ENCODE results near the gene ZNF521. TPM values are rescaled to one million over a fixed set of nuclear protein-coding genes. Genes with fewer than 3 reads are reported as not detected.

Gene ZNF521
- total and polyA plus RNA-seq, 4 donors = 0.50 to 3.7 (median 1.5) TPM

DNA sequence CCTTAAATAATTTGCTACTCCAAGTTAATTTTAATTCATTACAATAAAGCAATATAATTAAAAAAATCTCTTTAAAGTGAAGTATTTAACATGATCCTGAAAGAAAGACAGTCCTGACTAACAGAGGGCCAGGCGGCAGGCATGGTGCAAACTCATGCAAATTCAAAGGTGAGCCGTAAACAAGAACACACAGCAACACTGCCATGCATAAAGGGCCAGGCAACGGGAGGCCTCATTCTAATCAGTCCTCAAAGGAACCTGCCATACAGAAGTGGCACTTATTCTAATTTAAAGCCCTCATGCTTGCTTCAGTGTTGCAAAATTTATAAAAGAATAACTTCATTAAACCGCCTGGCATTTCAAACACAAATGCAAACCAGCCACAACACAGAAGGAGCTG, 277.0 kb downstream of the ZNF521 start:
- H3K4me1 ChIP-seq (ENCODE audit: control insufficient read depth in 4 of 4, insufficient read depth in 4 of 4, low read length in 3 of 4) = no peaks in the 10 kb centered on the region
- TF ChIP-seq TAF1 (conservative IDR thresholded peaks at IDR 0.05) (no peak), FOXA1 (IDR thresholded peaks at IDR 0.05) (no peak), RXRA (IDR thresholded peaks at IDR 0.05) (no peak), HNF4A (conservative IDR thresholded peaks at IDR 0.05) (no peak), JUND (IDR thresholded peaks at IDR 0.05) (no peak), GABPA (IDR thresholded peaks at IDR 0.05 in 1 of 2, conservative IDR thresholded peaks at IDR 0.05 in 1 of 2) (no peak), EGR1 (IDR thresholded peaks at IDR 0.05; ENCODE audit: low read depth in 2 of 2) (no peak), SP1 (IDR thresholded peaks at IDR 0.05) (no peak), NR2F2 (IDR thresholded peaks at IDR 0.05) (no peak), HNF4G (IDR thresholded peaks at IDR 0.05) (no peak), YY1 (IDR thresholded peaks at IDR 0.05) (no peak), RAD21 (IDR thresholded peaks at IDR 0.05) (no peak), FOXA2 (IDR thresholded peaks at IDR 0.05) (no peak), MAX (IDR thresholded peaks at IDR 0.05) (no peak)
- TF ChIP-seq, protein P1, sequence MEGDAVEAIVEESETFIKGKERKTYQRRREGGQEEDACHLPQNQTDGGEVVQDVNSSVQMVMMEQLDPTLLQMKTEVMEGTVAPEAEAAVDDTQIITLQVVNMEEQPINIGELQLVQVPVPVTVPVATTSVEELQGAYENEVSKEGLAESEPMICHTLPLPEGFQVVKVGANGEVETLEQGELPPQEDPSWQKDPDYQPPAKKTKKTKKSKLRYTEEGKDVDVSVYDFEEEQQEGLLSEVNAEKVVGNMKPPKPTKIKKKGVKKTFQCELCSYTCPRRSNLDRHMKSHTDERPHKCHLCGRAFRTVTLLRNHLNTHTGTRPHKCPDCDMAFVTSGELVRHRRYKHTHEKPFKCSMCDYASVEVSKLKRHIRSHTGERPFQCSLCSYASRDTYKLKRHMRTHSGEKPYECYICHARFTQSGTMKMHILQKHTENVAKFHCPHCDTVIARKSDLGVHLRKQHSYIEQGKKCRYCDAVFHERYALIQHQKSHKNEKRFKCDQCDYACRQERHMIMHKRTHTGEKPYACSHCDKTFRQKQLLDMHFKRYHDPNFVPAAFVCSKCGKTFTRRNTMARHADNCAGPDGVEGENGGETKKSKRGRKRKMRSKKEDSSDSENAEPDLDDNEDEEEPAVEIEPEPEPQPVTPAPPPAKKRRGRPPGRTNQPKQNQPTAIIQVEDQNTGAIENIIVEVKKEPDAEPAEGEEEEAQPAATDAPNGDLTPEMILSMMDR (IDR thresholded peaks at IDR 0.05; ENCODE audit: low read depth, low read length, missing input control) = no peak
- TF ChIP-seq, protein P2, sequence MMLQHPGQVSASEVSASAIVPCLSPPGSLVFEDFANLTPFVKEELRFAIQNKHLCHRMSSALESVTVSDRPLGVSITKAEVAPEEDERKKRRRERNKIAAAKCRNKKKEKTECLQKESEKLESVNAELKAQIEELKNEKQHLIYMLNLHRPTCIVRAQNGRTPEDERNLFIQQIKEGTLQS (IDR thresholded peaks at IDR 0.05) = no peak
- TF ChIP-seq, protein P3, sequence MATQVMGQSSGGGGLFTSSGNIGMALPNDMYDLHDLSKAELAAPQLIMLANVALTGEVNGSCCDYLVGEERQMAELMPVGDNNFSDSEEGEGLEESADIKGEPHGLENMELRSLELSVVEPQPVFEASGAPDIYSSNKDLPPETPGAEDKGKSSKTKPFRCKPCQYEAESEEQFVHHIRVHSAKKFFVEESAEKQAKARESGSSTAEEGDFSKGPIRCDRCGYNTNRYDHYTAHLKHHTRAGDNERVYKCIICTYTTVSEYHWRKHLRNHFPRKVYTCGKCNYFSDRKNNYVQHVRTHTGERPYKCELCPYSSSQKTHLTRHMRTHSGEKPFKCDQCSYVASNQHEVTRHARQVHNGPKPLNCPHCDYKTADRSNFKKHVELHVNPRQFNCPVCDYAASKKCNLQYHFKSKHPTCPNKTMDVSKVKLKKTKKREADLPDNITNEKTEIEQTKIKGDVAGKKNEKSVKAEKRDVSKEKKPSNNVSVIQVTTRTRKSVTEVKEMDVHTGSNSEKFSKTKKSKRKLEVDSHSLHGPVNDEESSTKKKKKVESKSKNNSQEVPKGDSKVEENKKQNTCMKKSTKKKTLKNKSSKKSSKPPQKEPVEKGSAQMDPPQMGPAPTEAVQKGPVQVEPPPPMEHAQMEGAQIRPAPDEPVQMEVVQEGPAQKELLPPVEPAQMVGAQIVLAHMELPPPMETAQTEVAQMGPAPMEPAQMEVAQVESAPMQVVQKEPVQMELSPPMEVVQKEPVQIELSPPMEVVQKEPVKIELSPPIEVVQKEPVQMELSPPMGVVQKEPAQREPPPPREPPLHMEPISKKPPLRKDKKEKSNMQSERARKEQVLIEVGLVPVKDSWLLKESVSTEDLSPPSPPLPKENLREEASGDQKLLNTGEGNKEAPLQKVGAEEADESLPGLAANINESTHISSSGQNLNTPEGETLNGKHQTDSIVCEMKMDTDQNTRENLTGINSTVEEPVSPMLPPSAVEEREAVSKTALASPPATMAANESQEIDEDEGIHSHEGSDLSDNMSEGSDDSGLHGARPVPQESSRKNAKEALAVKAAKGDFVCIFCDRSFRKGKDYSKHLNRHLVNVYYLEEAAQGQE (IDR thresholded peaks at IDR 0.05) = no peak
- TF ChIP-seq, protein P4, sequence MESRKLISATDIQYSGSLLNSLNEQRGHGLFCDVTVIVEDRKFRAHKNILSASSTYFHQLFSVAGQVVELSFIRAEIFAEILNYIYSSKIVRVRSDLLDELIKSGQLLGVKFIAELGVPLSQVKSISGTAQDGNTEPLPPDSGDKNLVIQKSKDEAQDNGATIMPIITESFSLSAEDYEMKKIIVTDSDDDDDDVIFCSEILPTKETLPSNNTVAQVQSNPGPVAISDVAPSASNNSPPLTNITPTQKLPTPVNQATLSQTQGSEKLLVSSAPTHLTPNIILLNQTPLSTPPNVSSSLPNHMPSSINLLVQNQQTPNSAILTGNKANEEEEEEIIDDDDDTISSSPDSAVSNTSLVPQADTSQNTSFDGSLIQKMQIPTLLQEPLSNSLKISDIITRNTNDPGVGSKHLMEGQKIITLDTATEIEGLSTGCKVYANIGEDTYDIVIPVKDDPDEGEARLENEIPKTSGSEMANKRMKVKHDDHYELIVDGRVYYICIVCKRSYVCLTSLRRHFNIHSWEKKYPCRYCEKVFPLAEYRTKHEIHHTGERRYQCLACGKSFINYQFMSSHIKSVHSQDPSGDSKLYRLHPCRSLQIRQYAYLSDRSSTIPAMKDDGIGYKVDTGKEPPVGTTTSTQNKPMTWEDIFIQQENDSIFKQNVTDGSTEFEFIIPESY (IDR thresholded peaks at IDR 0.05) = no peak
- H3K4me3 ChIP-seq (ENCODE audit: low read depth in 1 of 3, low read length in 3 of 3) = no peak overlapping the region
- 71% methylated on average over 4 of the region's 4 CpGs for WGBS
- no peaks in the 10 kb centered on the region for H3K27me3 ChIP-seq (ENCODE audit: control insufficient read depth in 4 of 4, insufficient read depth in 4 of 4, low read length in 3 of 4)
- no peak overlapping the region for H3K9ac ChIP-seq (ENCODE audit: low read depth in 1 of 2, low read length in 2 of 2)
- no peaks in the 10 kb centered on the region for H3K36me3 ChIP-seq (ENCODE audit: control insufficient read depth in 4 of 4, insufficient read depth in 3 of 4, low read depth in 1 of 4, low read length in 3 of 4)
- H3K9me3 ChIP-seq (ENCODE audit: control insufficient read depth in 4 of 4, low read length in 3 of 4) = no peaks in the 10 kb centered on the region
- no peak overlapping the region for H3K27ac ChIP-seq (ENCODE audit: low read depth in 1 of 2, low read length in 2 of 2)
- DNase-seq (ENCODE audit: low spot score) = no peak
